MM.1S (cell line): ENCODE measurements around the gene ZNF521.

ENCODE experiments used
- CTCF ChIP-seq: fragments of 300-600 bp; sonication (generic); IDR thresholded peaks from 2 replicates; pipeline ENCODE4 v1.5.1; 2016; ENCODE audit warnings: antibody characterized with exemption, low read length, mixed read lengths
- EZH2 ChIP-seq: fragments of 300-600 bp; sonication (generic); optimal IDR thresholded peaks from 2 replicates; pipeline ENCODE3; 2017; ENCODE audit warnings: low read depth, mild to moderate bottlenecking, antibody characterized with exemption, low read length, mixed read lengths

- no peak for TF ChIP-seq CTCF
- no peak for TF ChIP-seq EZH2
These were observed 276.2 kb downstream of the ZNF521 start for GRCh38 chr18:25075783-25076182.
